Brain microvascular endothelial cell (primary cell): Measurements from ENCODE around the gene USP7.

Experiments used
- DNase-seq: peaks from one replicate; pipeline ENCODE4 v3.0.0-alpha.2; 2020
- H3K27ac ChIP-seq: fragments of 250-450 bp; sonication (Bioruptor Pico); 2 replicates; pipeline ENCODE4 v1.5.1; 2020; ENCODE audit warnings: mild to moderate bottlenecking, moderate library complexity
- H3K27me3 ChIP-seq: fragments of 250-450 bp; sonication (Bioruptor Pico); replicated peaks from 2 replicates; pipeline ENCODE4 v1.5.1; 2020; ENCODE audit warnings: mild to moderate bottlenecking
- H3K36me3 ChIP-seq: fragments of 250-450 bp; sonication (Bioruptor Pico); replicated peaks from 2 replicates; pipeline ENCODE4 v1.5.1; 2020; ENCODE audit warnings: mild to moderate bottlenecking
- H3K4me3 ChIP-seq: 2 replicates; pipeline ENCODE4 v1.5.1; 2011; ENCODE audit warnings: low read depth, mild to moderate bottlenecking, control low read depth, low read length, moderate library complexity
- in situ Hi-C: cut with HindIII; loops from 2 replicates; pipeline ENCODE4 v1.10.0; 2017; ENCODE audit warnings: low sequenced_read_pairs, low pct_ligation_motif_present
- TF ChIP-seq, protein P1 (sequence below): IDR thresholded peaks from 2 replicates; pipeline ENCODE4 v1.5.1; 2011; ENCODE audit warnings: low read depth, mild to moderate bottlenecking, moderate library complexity, low read length, control low read depth, inconsistent platforms; ENCODE audit errors: missing control alignments

USP7 gene

DNA sequence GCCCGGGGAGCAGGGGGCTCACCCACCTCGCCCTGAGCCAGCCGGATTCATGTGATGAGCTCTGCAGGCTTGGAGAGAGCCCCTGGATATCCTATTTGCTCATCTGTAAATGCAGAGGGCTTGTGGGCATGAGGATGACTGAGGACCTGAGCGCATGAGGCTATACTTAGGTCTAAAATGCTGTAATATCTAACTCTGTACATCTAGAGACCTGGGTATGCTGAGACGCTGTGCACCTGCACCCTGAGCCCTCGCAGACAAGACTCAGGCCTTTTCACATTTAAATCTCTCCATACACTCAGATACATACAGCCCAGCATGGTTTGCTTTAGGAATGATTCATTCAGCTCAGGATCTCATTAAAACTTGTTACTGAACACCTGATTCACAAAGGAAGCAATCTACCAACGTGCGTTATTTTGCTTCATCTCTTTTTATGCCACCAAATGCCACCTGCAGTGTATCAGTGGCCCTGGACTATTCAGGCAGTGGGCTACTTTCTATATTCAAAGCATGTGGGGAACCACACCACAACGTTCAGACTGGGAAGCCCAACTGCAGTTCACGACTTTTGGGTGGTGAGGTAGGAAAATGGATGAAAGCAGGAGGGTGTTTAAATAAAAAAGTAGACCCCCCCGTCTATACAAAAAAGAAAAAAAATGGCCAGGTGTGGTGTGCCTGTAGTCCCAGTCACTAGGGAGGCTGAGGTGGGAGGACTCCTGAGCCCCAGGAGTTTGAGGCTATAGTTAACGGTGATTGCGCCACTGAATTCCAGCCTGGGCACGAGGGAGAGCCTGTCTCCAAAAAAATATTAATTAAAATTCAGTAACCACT, 12.0 kb downstream of the USP7 start:
- DNase-seq: no peak
- H3K27ac ChIP-seq: no peak overlapping the region
- TF ChIP-seq, protein P1, sequence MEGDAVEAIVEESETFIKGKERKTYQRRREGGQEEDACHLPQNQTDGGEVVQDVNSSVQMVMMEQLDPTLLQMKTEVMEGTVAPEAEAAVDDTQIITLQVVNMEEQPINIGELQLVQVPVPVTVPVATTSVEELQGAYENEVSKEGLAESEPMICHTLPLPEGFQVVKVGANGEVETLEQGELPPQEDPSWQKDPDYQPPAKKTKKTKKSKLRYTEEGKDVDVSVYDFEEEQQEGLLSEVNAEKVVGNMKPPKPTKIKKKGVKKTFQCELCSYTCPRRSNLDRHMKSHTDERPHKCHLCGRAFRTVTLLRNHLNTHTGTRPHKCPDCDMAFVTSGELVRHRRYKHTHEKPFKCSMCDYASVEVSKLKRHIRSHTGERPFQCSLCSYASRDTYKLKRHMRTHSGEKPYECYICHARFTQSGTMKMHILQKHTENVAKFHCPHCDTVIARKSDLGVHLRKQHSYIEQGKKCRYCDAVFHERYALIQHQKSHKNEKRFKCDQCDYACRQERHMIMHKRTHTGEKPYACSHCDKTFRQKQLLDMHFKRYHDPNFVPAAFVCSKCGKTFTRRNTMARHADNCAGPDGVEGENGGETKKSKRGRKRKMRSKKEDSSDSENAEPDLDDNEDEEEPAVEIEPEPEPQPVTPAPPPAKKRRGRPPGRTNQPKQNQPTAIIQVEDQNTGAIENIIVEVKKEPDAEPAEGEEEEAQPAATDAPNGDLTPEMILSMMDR: no peak
- H3K27me3 ChIP-seq: no peaks in the 10 kb centered on the region
- no peaks in the 10 kb centered on the region for H3K36me3 ChIP-seq
- H3K4me3 ChIP-seq: no peak overlapping the region
- in situ Hi-C loops: no loop called here

DNA sequence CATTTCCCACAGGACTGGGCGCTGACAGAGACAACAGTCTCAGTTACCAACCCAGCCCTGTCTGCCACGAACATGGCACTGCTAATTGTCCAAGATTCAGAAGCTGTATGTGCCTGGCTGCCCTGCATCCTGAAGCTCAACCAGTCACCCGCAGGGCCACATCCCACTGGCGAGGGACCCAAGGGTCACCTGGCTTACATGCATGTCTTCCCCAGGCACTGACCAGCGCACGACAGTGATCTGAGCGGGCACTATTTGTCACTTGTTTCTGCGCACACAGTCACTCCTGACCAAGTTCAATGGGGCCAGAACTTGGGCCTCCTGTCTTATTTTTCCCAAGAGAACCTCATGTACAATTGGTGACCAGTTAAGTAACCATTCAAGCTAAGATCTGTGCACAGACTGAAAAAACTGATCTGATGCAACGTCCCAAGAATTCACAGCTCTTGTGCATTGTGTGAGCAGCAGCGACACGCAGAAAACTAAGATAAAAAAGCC, 13.1 kb downstream of the USP7 start:
- H3K36me3 ChIP-seq: no peaks in the 10 kb centered on the region
- H3K27ac ChIP-seq: peak overlapping the region; percentile 53
- H3K27me3 ChIP-seq: no peaks in the 10 kb centered on the region
- peak; percentile 67 for DNase-seq
- TF ChIP-seq, protein P1: no peak
- in situ Hi-C loops: no loop called here
- no peak overlapping the region for H3K4me3 ChIP-seq

DNA sequence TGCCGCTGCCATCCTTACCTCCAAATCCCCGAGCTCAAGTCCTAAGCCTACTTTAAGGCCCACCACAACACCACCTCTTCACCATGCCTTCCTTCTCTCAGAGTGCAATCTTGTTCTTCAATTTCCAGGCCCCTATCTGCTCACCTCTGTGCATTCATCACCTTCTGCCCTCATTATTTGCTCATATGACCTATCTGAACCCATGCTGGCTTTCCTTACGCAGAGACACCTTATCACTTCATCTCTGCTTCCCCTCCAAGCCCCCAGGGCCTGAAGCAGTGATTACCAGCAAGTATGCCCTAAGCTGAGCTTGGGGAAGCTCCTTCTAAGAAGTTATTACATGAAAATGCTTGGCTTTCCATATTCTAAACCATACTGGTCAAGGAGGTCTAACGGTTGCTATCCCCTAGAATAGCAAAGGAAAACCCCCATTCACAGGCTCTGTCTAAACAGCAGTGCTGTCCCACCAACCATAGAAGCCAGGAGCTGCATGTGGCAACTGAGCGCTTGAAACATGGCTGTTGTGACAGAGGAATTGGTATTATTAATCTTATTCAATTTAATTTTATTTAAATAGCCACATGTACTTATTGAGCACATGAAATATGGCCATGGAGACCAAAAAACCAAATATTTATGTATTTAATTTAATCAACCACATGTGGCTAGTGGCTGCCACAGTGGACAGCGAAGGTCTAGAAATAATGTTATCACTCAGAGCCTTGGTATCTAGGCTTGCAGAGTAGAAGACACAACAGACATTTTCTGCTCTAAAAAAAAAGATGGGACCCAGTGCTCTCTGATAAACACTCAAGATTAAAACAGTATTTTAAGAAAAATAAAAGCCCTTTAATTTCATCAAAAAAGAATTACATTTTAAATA, 13.9 kb downstream of the USP7 start:
- in situ Hi-C loops: no loop called here
- no peak for DNase-seq
- H3K27ac ChIP-seq: no peak overlapping the region

DNA sequence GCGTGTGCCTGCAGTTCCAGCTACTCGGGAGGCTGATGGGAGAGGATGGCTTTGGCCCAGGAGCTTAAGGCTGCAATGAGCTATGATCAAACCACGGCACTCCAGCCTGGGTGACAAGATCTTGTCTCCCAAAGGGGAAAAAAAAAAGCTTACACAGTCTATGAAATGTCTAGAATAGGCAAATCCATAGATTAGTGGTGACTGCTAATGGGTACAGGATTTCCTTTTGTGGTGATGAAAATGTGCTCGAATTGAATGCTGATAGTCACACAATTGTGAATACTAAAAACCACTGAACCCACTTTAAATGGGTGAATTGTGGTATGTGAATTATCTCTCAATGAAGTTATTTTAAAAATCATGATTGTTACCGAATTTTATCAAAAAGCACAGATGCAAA, 14.9 kb downstream of the USP7 start:
- no peak overlapping the region for H3K4me3 ChIP-seq
- no peaks in the 10 kb centered on the region for H3K27me3 ChIP-seq
- in situ Hi-C loops: no loop called here
- DNase-seq: no peak
- H3K27ac ChIP-seq: no peak overlapping the region
- H3K36me3 ChIP-seq: no peaks in the 10 kb centered on the region
- TF ChIP-seq, protein P1: no peak

More for the DNA sequence above, 13.9 kb downstream of the USP7 start:
- TF ChIP-seq, protein P1: no peak
- H3K27me3 ChIP-seq: no peaks in the 10 kb centered on the region
- H3K4me3 ChIP-seq: no peak overlapping the region
- H3K36me3 ChIP-seq: no peaks in the 10 kb centered on the region

DNA sequence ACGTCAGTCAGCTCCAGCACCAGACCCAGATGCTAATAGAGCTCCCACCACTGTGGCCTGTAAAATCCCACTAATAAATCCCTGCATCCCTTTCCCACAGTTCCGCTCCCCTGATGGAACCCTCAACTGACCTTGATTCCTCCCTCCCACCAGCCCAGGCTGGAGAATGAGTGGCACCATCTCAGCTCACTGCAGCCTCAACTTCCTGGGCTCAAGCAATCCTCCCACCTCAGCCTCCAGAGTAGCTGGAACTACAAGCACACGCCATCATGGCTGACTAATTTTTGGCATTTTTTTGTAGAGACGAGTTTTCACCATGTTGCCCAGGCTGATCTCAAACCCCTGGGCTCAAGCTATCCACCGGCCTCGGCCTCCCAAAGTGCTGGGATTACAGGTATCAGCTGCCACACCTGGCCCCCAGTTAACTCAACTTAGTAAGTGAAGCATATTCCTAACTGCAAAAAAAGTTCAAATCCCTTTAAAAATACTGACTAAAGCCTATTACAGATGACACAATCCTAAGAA, 15.6 kb downstream of the USP7 start:
- TF ChIP-seq, protein P1: no peak
- H3K4me3 ChIP-seq: no peak overlapping the region
- in situ Hi-C loops: no loop called here

More for the DNA sequence above, 15.6 kb downstream of the USP7 start:
- no peak for DNase-seq
- Histone ChIP-seq H3K27me3 (no peaks in the 10 kb centered on the region), H3K27ac (no peak overlapping the region), H3K36me3 (no peaks in the 10 kb centered on the region)
